IMR-90 (cell line): ENCODE measurements around the gene ITPK1. TPM values are rescaled to one million over a fixed set of nuclear protein-coding genes. Genes with fewer than 3 reads are reported as not detected.

Source experiments
- ATAC-seq: fragments of 200-7000 bp; cut with Tn5 transposase; 2 replicates; pipeline ENCODE4 v1.9.1; 2020; ENCODE audit warnings: low read depth, mild to moderate bottlenecking, moderate library complexity
- BruUV-seq: library from RNA; stranded (reverse); fragments of 400-500 nt; replicated peaks from 2 replicates; lab custom pipeline; 2021; lab: Mats Ljungman, UMichigan
- CTCF ChIA-PET: fragments of 300-600 bp; formaldehyde crosslinking; extraction: SDS; loops from one replicate; lab custom pipeline; 2021; ENCODE audit warnings: antibody characterized with exemption; lab: Yijun Ruan, JAX
- POLR2A ChIA-PET: fragments of 300-600 bp; sonication (Branson Sonifier 250); formaldehyde crosslinking; loops from one replicate; lab custom pipeline; 2022; ENCODE audit warnings: antibody characterized with exemption; ENCODE audit not compliant: unreplicated experiment; lab: Charles Lee
- DNase-seq: peaks from one replicate; pipeline ENCODE4 v3.0.0; 2013
- H2AFZ ChIP-seq: replicated peaks from 2 replicates; pipeline ENCODE3; 2013; ENCODE audit warnings: low read length, mild to moderate bottlenecking; ENCODE audit not compliant: poor library complexity
- H2AK5ac ChIP-seq: 2 replicates; pipeline ENCODE4 v1.6.1; 2013; ENCODE audit warnings: low read depth, low read length, inconsistent platforms
- H2AK9ac ChIP-seq: replicated peaks from 2 replicates; pipeline ENCODE3; 2013; ENCODE audit warnings: mild to moderate bottlenecking, low read depth, low read length, moderate library complexity; ENCODE audit not compliant: poor library complexity
- H2BK120ac ChIP-seq: 2 replicates; pipeline ENCODE4 v1.6.1; 2013; ENCODE audit warnings: low read depth, low read length, inconsistent platforms
- H2BK15ac ChIP-seq: 3 replicates; pipeline ENCODE4 v1.6.1; 2013; ENCODE audit warnings: low read depth, low read length, inconsistent platforms
- H2BK20ac ChIP-seq: 2 replicates; pipeline ENCODE4 v1.6.1; 2013; ENCODE audit warnings: low read depth, mild to moderate bottlenecking, inconsistent platforms, low read length, moderate library complexity
- H2BK5ac ChIP-seq: 2 replicates; pipeline ENCODE4 v1.6.1; 2013; ENCODE audit warnings: mild to moderate bottlenecking, low read depth, low read length, inconsistent platforms; ENCODE audit not compliant: poor library complexity, severe bottlenecking
- H3K14ac ChIP-seq: replicated peaks from 2 replicates; pipeline ENCODE4 v1.6.1; 2013; ENCODE audit warnings: low read depth, low read length, inconsistent platforms
- H3K18ac ChIP-seq: 2 replicates; pipeline ENCODE4 v1.6.1; 2013; ENCODE audit warnings: low read depth, low read length, control low read depth
- H3K23ac ChIP-seq: 2 replicates; pipeline ENCODE4 v1.6.1; 2013; ENCODE audit warnings: low read depth, low read length, inconsistent platforms
- H3K27ac ChIP-seq: 2 replicates; pipeline ENCODE4 v1.5.1; 2013; ENCODE audit warnings: mild to moderate bottlenecking, control low read depth, low read length; ENCODE audit not compliant: insufficient read depth
- H3K27me3 ChIP-seq: 2 replicates; pipeline ENCODE4 v1.6.1; 2013; ENCODE audit warnings: low read length; ENCODE audit not compliant: control insufficient read depth, insufficient read depth
- H3K36me3 ChIP-seq: 2 replicates; pipeline ENCODE4 v1.6.1; 2013; ENCODE audit warnings: low read length, mixed read lengths; ENCODE audit not compliant: control insufficient read depth, insufficient read depth
- H3K4ac ChIP-seq: 2 replicates; pipeline ENCODE4 v1.6.1; 2013; ENCODE audit warnings: low read depth, low read length, inconsistent platforms
- H3K4me1 ChIP-seq: 2 replicates; pipeline ENCODE4 v1.6.1; 2013; ENCODE audit warnings: low read length, mixed read lengths; ENCODE audit not compliant: control insufficient read depth, insufficient read depth
- H3K4me2 ChIP-seq: 2 replicates; pipeline ENCODE4 v1.6.1; 2013; ENCODE audit warnings: low read depth, mild to moderate bottlenecking, control low read depth, low read length, moderate library complexity
- H3K4me3 ChIP-seq: 2 replicates; pipeline ENCODE4 v1.5.1; 2013; ENCODE audit warnings: low read depth, mild to moderate bottlenecking, control low read depth, low read length, moderate library complexity; ENCODE audit not compliant: insufficient read depth
- H3K56ac ChIP-seq: 2 replicates; pipeline ENCODE4 v1.6.1; 2013; ENCODE audit warnings: low read length, inconsistent platforms; ENCODE audit not compliant: insufficient read depth; ENCODE audit errors: extremely low read depth
- H3K79me1 ChIP-seq, 2 experiments: 2 replicates each; pipeline ENCODE4 v1.6.1; 2013; ENCODE audit warnings: low read length in 2 of 2, inconsistent platforms in 1 of 2, low read depth in 1 of 2
- H3K9ac ChIP-seq: 2 replicates; pipeline ENCODE4 v1.6.1; 2013; ENCODE audit warnings: low read depth, low read length, control low read depth
- H3K9me1 ChIP-seq: 2 replicates; pipeline ENCODE4 v1.6.1; 2013; ENCODE audit warnings: low read length, inconsistent platforms; ENCODE audit not compliant: insufficient read depth
- H3K9me3 ChIP-seq: 2 replicates; pipeline ENCODE4 v1.6.1; 2013; ENCODE audit warnings: low read length; ENCODE audit not compliant: control insufficient read depth, insufficient read depth
- H4K20me1 ChIP-seq: 2 replicates; pipeline ENCODE4 v1.6.1; 2013; ENCODE audit warnings: low read length, inconsistent platforms; ENCODE audit not compliant: insufficient read depth
- H4K5ac ChIP-seq: 2 replicates; pipeline ENCODE4 v1.6.1; 2013; ENCODE audit warnings: mild to moderate bottlenecking, low read depth, low read length, control low read depth
- H4K8ac ChIP-seq, 2 experiments: 2 replicates each; pipeline ENCODE4 v1.6.1; 2013; ENCODE audit warnings: low read depth in 2 of 2, low read length in 2 of 2, control low read depth in 1 of 2, inconsistent platforms in 1 of 2
- H4K91ac ChIP-seq: 2 replicates; pipeline ENCODE4 v1.6.1; 2013; ENCODE audit warnings: low read depth, low read length, inconsistent platforms; ENCODE audit not compliant: insufficient read depth
- BHLHE40 ChIP-seq: fragments of 150-350 bp; IDR thresholded peaks from 2 replicates; pipeline ENCODE4 v1.6.1; 2016; ENCODE audit warnings: mild to moderate bottlenecking, low read depth, low read length
- CEBPB ChIP-seq: IDR thresholded peaks from 2 replicates; pipeline ENCODE4 v1.6.1; 2012; ENCODE audit warnings: low read depth, low read length, improper control_type of control experiment
- CHD1 ChIP-seq: IDR thresholded peaks from 2 replicates; pipeline ENCODE4 v1.6.1; 2012; ENCODE audit warnings: low read depth, low read length, improper control_type of control experiment
- ELK1 ChIP-seq: fragments of 150-350 bp; IDR thresholded peaks from 2 replicates; pipeline ENCODE4 v1.6.1; 2016; ENCODE audit warnings: low read depth, mild to moderate bottlenecking, low read length, moderate library complexity, borderline replicate concordance
- FOS ChIP-seq: fragments of 150-350 bp; IDR thresholded peaks from 2 replicates; pipeline ENCODE4 v1.6.1; 2016; ENCODE audit warnings: low read depth, low read length
- MAFK ChIP-seq: IDR thresholded peaks from 2 replicates; pipeline ENCODE4 v1.6.1; 2012; ENCODE audit warnings: low read depth, low read length, improper control_type of control experiment
- MAZ ChIP-seq: IDR thresholded peaks from 2 replicates; pipeline ENCODE4 v1.6.1; 2012; ENCODE audit warnings: low read depth, mild to moderate bottlenecking, low read length, improper control_type of control experiment, moderate library complexity, borderline replicate concordance
- MXI1 ChIP-seq: IDR thresholded peaks from 2 replicates; pipeline ENCODE4 v1.6.1; 2012; ENCODE audit warnings: low read depth, mild to moderate bottlenecking, low read length, moderate library complexity, borderline replicate concordance
- NFE2L2 ChIP-seq: fragments of 150-350 bp; IDR thresholded peaks from 2 replicates; pipeline ENCODE4 v1.6.1; 2016; ENCODE audit warnings: low read depth, mild to moderate bottlenecking, low read length
- POLR2A ChIP-seq: IDR thresholded peaks from 2 replicates; pipeline ENCODE4 v1.6.1; 2012; ENCODE audit warnings: mild to moderate bottlenecking, low read depth, low read length
- RAD21 ChIP-seq: IDR thresholded peaks from 2 replicates; pipeline ENCODE4 v1.6.1; 2012; ENCODE audit warnings: low read length, improper control_type of control experiment
- RCOR1 ChIP-seq: IDR thresholded peaks from 2 replicates; pipeline ENCODE4 v1.6.1; 2012; ENCODE audit warnings: mild to moderate bottlenecking, low read length, improper control_type of control experiment; ENCODE audit not compliant: insufficient replicate concordance
- RFX5 ChIP-seq: IDR thresholded peaks from 2 replicates; pipeline ENCODE4 v1.8.0; 2012; ENCODE audit warnings: low read depth, mild to moderate bottlenecking, low read length, moderate library complexity
- SMC3 ChIP-seq: fragments of 150-350 bp; IDR thresholded peaks from 2 replicates; pipeline ENCODE4 v1.6.1; 2016; ENCODE audit warnings: low read depth, mild to moderate bottlenecking, antibody characterized with exemption, low read length, moderate library complexity
- USF2 ChIP-seq: fragments of 150-350 bp; IDR thresholded peaks from 2 replicates; pipeline ENCODE4 v1.6.1; 2017; ENCODE audit warnings: mild to moderate bottlenecking, antibody characterized with exemption, low read length, low read depth
- WGBS, 2 experiments: methylation state at CpG; one replicate each; pipeline versions ENCODE4 v1.1.5 to v1.1.7; 2013; ENCODE audit warnings: missing lambda C conversion rate in 2 of 2; ENCODE audit not compliant: insufficient read length in 1 of 2; ENCODE audit errors: extremely low coverage in 2 of 2; 5-methylcytosine and 5-hydroxymethylcytosine counted together
- dilution Hi-C: fragments of 300-500 bp; cut with HindIII; formaldehyde crosslinking; loops from one replicate; pipeline ENCODE4 v1.14.3; 2018; ENCODE audit warnings: low sequenced_read_pairs; ENCODE audit not compliant: unreplicated experiment
- in situ Hi-C: fragments of 300-500 bp; cut with MboI; formaldehyde crosslinking; loops from 3 replicates; pipeline ENCODE4 v1.14.3; 2019; ENCODE audit warnings: low sequenced_read_pairs, inconsistent platforms, mixed read lengths
- intact Hi-C: fragments of 100-400 bp; cut with micrococcal nuclease; formaldehyde crosslinking; loops from 2 replicates; pipeline ENCODE4 v1.10.0; 2022
- polyA plus RNA-seq, 3 experiments: library from polyadenylated mRNA; depleted of rRNA; stranded (reverse); fragments of >200 nt; gene quantifications; 2 replicates each; pipeline ENCODE4 v1.2.3, GENCODE V29; 2012; ENCODE audit warnings: low replicate concordance in 1 of 3
- total RNA-seq: library from RNA; depleted of rRNA; stranded (reverse); fragments of >200 nt; gene quantifications from 2 replicates; pipeline ENCODE4 v1.2.3, GENCODE V29; 2012
- TF ChIP-seq, protein P1 (sequence below): conservative IDR thresholded peaks from 2 replicates; pipeline ENCODE4 v1.5.1; 2012; ENCODE audit warnings: mild to moderate bottlenecking, low read depth, low read length, improper control_type of control experiment

Gene ITPK1
- total and polyA plus RNA-seq, 2 of the 4 experiments (the other 2 are of a cell fraction) = 21.7 to 26.9 TPM

DNA sequence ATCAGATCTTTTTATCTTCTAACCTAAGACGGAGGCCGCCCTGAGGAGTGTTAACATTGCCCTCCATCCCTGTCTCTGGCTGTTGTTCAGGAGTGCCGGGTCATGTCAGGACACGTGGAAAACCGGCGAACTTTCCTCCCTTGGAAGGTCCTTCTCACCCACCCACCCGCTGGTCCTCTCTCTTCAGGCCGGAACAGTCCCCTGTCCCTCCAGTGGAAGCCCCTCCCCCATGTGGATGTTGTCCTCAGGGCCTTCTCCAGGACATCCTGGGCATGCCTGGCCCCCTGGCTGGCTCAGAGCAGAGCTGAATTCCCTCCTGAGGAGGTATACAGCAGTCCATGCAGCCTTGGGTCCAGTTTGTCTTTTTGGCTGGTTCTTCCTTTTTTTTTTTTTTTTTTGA is 20.3 kb upstream of the ITPK1 start:
- no peak overlapping the region for H2BK20ac ChIP-seq
- no peak overlapping the region for H4K8ac ChIP-seq
- no peaks in the 10 kb centered on the region for H3K4me1 ChIP-seq
- WGBS, 2 experiments = 90% methylated on average over 2 of the region's 8 CpGs; no CpG with 5 or more reads in 1 of the 2 experiments
- TF ChIP-seq RAD21 (no peak), FOS (no peak), SMC3 (no peak), ELK1 (no peak), POLR2A (no peak), CHD1 (no peak), MAFK (no peak), BHLHE40 (no peak), NFE2L2 (no peak), MXI1 (no peak), MAZ (no peak), CEBPB (no peak), USF2 (no peak), RFX5 (no peak), RCOR1 (no peak)
- TF ChIP-seq, protein P1, sequence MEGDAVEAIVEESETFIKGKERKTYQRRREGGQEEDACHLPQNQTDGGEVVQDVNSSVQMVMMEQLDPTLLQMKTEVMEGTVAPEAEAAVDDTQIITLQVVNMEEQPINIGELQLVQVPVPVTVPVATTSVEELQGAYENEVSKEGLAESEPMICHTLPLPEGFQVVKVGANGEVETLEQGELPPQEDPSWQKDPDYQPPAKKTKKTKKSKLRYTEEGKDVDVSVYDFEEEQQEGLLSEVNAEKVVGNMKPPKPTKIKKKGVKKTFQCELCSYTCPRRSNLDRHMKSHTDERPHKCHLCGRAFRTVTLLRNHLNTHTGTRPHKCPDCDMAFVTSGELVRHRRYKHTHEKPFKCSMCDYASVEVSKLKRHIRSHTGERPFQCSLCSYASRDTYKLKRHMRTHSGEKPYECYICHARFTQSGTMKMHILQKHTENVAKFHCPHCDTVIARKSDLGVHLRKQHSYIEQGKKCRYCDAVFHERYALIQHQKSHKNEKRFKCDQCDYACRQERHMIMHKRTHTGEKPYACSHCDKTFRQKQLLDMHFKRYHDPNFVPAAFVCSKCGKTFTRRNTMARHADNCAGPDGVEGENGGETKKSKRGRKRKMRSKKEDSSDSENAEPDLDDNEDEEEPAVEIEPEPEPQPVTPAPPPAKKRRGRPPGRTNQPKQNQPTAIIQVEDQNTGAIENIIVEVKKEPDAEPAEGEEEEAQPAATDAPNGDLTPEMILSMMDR = no peak
- no peak overlapping the region for H3K4ac ChIP-seq
- intact Hi-C loops = loop anchor here (10.0 kb wide), 1 partner anchor 301 kb away; no protein-coding TSS in a partner anchor
- H2BK120ac ChIP-seq = no peak overlapping the region
- no peaks in the 10 kb centered on the region for H3K79me1 ChIP-seq
- ChIA-PET POLR2A (no interaction called here), CTCF (interaction anchor here (1.0 kb wide), 1 partner anchor 23 kb away, joined by 3 read pairs; no protein-coding TSS in a partner anchor)
- H3K9me3 ChIP-seq = no peaks in the 10 kb centered on the region
- H4K20me1 ChIP-seq = no peaks in the 10 kb centered on the region
- no peak overlapping the region for H2AK5ac ChIP-seq
- no peak overlapping the region for H3K4me2 ChIP-seq
- H4K5ac ChIP-seq = no peak overlapping the region
- no peak overlapping the region for H2BK5ac ChIP-seq
- no peak overlapping the region for H2AFZ ChIP-seq
- no peak overlapping the region for H3K4me3 ChIP-seq
- no peak overlapping the region for H3K27ac ChIP-seq
- no peaks in the 10 kb centered on the region for H3K9me1 ChIP-seq
- DNase-seq (no peak), ATAC-seq (no peak)
- H3K23ac ChIP-seq = no peak overlapping the region
- H2BK15ac ChIP-seq = no peak overlapping the region
- H4K91ac ChIP-seq = no peak overlapping the region
- no peak overlapping the region for H3K56ac ChIP-seq
- no TSS peak for BruUV-seq
- no peak overlapping the region for H3K14ac ChIP-seq
- no peak overlapping the region for H2AK9ac ChIP-seq
- peaks cover 8% of the 10 kb centered on the region for H3K27me3 ChIP-seq
- no peak overlapping the region for H3K18ac ChIP-seq
- no peak overlapping the region for H3K9ac ChIP-seq
- in situ Hi-C loops = loop anchor here (5.0 kb wide), 1 partner anchor 184 kb away; no protein-coding TSS in a partner anchor
- H3K36me3 ChIP-seq = no peaks in the 10 kb centered on the region
- dilution Hi-C loops = no loop called here
